GM12891 (cell line): ENCODE results near the gene TRAPPC3.

Experiments
- POLR2A ChIP-seq: IDR thresholded peaks from 2 replicates; pipeline ENCODE4 v1.6.1; 2011; ENCODE audit warnings: low read depth, low read length, control low read depth
- POLR2AphosphoS5 ChIP-seq: IDR thresholded peaks from 2 replicates; pipeline ENCODE4 v1.6.1; 2011; ENCODE audit warnings: low read depth, low read length, control low read depth
- TAF1 ChIP-seq: IDR thresholded peaks from 2 replicates; pipeline ENCODE4 v1.6.1; 2011; ENCODE audit warnings: low read depth, low read length, control low read depth

GRCh38 chr1:36163426-36163825, 14.1 kb upstream of the TRAPPC3 start:
- TF ChIP-seq POLR2AphosphoS5: no peak
- no peak for TF ChIP-seq TAF1
- TF ChIP-seq POLR2A: no peak
